Measurements from ENCODE around the gene BZW1.
"Not testable (repeated sequence)": the region's sequence is repeated elsewhere in the genome, so short reads cannot be mapped to it uniquely, and the experiment has no call there.

The BZW1 gene

GRCh38 chr2:200794143-200794542 lies 17.6 kb upstream of the BZW1 start:
- no peak for DNase-seq

DNA sequence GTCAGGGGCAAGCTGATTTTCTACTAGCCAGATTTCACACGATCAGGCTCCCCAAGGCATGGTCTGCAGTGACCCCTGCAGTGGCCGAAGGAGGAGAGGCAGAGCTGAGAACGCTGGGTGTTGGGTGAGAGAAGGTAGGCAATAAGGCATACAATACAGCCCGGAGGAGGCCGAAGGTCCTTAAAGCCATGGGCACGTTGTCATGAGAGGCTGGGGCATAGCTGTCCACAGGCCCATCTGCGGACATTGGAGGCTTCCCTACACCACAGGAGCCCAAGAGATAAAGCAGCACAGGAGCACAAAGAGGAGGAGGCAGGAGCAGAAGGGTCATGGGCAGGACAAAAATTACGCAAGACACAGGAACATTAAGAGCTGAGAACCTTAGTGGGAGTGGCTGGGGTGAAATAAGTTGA lies 16.7 kb upstream of the BZW1 start:
- DNase-seq, result peak; percentile 30

DNA sequence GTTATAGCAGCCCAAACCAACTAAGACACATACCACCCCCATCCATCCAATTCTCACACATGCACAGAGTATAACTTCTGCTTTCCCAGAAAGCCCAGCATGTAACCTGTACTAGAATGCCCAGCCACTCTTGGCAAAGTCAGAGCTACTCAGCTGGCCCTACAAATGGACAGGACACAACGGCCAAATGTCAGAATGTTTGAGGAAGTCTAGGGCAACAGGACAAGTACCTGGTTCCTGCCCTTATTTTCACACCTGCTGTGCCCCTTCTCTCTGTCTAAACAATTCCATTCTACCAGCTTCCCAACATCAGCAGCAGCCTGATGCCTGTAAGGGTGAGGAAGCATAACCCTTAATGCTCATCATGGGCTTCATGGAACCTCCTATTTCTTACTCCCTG lies 15.1 kb upstream of the BZW1 start:
- DNase-seq, result no peak

DNA sequence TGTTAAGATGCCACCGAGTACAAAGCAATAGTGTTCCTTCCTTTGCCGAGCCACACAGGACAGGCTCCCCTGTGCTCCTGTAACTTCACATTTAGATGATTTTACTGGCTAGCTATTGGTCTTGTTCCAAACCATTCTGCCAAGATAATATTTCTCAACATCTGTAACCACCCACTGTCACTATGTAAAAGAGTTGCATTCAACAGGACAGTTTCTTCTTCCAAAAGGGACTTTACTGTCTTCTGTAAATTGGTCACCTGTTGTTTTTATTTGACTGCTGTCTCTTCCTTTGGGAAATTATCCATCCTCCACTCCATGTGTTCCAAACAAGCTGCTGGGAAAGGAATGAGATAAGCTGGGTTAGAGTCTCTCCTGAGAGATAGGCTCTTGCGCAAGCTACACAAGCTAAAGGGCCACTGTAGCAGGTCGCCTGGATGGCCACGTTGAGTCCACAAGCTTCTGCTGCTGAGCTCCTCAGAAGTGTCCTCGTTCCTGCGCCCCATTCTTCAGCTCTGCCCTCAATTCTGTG lies 14.4 kb upstream of the BZW1 start:
- peak; percentile 32 for DNase-seq

DNA sequence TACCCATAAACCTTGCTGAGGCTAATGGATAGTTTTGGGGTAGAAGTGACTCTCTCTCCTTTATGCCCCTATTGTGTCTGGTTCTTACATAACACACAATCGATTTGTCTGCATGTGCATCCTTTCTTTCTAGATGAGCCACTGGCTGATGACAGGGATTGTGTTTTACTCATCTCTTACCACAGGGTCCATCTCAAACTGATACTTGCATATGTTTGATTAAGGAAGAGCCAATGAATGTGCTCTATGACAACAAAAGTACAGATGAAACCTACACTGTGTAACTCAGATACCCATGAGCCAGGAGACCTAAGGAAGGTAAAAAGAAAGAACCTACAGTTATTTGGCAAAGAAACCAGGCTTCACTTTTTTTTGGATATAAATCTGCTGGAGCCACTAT lies 13.2 kb upstream of the BZW1 start:
- no peak for DNase-seq

GRCh38 chr2:200800458-200800857 lies 11.3 kb upstream of the BZW1 start:
- no peak for DNase-seq

GRCh38 chr2:200801431-200801830 lies 10.3 kb upstream of the BZW1 start:
- DNase-seq, result not testable (repeated sequence)

GRCh38 chr2:200809506-200810251 lies 2.0 kb upstream of the BZW1 start:
- DNase-seq, result no peak

DNA sequence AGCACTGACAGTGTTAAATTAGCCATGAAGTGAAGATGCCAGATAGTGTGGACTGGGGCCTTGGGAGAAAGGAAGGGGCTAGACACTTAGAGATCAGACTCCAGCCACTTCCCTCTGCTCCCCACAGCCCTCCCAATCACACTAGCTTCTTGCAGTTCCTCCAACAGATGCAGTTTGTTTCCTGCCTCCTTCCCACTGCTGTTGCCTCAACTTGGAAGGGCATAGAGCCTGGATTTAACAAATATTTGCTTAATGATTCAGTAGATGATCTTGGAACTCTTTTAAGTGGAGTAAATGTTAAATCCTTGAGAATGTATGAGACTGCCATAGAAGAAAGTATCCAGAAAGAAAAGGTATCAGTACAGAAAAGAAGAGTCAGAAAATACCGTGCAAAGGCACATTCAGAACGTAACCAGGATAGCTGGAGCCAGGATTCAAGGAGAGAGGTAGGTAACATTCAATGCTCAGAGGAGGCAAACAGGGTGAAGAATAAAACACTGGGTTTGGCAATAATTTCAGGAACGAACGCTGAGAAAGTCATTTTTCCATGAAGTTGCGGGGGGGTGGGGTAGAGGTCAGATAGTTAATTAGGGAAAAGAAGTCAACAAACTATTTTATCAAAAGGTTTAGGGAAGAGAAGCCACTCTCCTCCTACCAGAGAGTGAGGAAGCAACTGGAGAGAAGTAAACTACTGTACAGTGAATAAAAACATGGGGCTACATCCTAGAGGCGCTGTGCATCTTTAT lies 1.3 kb upstream of the BZW1 start:
- DNase-seq, result peak; percentile 38

- no peak for DNase-seq
These were observed 745 bp upstream of the BZW1 start for GRCh38 chr2:200810998-200811332.

DNA sequence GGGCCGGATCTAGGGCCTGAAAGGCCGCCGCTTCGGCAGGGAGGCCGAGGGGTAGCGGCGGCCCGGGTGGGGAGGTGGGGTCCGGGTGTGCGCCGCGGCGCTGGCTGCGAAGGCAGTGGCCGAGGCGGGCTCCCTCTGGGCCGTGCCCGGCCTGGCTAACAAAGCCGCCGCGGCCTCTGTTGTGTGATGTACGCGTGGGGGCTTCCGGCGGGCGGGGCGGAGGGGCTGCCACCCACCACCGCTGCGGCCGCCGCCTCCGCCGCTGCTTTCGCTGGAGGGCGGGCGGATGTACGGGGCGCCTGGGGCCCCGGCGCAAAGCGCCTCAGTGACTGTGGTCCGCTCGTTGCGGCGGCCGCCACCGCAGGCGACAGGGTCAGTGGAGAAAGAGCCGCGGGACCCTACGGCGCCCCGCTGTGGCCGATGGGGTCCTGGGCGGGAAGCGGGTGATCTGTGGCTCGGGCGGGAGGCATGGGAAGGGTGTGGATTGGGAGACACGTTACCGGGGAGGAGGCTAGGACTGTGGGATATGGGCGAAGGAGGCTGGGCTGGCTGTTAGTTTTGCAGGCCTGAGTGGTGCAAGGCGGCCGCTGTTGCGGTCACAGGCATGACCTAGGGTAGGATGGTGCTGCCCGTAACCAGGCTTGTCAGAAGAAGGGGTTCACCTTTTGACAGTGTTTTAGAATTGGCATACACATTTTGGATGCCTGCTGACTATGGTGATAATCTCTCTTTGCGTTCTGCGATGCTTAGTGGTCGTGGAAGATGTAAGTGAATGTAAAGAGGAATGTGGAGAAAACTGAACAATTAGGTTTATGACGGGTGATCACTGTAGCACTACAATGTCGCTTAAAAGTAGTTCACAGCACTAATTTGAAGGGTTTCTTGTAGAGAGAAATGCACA lies 662 bp downstream of the BZW1 start:
- peak; percentile 79 for DNase-seq

DNA sequence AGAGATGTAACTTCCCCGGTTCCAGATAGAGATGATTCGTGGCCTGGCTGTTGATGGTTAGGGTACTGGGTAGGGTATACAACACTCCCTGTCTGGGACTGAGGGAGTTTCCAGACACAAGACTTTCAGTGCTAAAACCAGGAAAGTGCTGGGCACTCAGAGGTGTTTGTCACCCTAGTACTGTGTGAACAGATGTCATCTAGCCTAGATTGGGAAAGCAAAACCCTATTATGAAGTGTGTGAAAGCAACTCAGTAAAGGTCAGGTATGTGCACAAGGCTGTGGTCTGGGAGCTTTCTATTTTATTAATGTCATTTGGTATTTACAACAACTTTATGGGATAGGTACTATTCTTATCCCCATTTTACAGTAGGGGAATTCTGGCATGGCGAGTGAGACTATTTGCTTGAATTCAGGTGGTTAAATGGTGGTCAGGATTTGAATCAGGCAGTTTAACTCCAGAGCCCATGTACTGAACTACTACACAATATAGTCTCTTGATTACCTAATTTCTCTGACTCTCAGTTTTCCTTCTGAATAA lies 2.6 kb downstream of the BZW1 start:
- peak; percentile 61 for DNase-seq

- DNase-seq, result peak; percentile 81
These were observed 3.2 kb downstream of the BZW1 start for GRCh38 chr2:200814917-200815316.

- DNase-seq, result not testable (repeated sequence)
These were observed 7.0 kb downstream of the BZW1 start for GRCh38 chr2:200818732-200819131.

GRCh38 chr2:200820573-200821234 lies 9.0 kb downstream of the BZW1 start:
- no peak for DNase-seq

DNA sequence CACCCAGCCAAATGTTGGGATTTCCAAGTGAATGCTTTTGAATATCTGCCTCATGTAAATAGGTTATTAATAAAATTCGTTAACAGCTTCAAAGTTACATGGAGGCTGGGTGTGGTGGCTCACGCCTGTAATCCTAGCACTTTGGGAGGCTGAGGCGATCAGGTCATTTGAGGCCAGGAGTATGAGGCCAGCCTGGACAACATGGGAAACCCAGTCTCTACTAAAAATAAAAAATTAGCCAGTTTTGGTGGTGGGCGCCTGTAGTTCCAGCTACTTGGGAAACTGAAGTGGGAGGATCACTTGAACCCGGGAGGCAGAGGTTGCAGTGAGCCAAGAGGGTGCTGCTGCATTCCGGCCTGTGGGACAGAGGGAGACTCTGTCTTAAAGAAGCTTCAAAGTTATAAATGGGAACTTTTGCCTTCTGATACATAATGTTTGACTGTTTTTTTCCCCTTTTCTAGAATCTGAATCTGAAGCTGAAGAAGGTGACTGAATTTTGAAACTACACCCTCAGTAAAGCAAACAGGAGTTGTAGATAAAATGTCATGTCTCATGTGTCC lies 10.1 kb downstream of the BZW1 start:
- DNase-seq, result no peak

DNA sequence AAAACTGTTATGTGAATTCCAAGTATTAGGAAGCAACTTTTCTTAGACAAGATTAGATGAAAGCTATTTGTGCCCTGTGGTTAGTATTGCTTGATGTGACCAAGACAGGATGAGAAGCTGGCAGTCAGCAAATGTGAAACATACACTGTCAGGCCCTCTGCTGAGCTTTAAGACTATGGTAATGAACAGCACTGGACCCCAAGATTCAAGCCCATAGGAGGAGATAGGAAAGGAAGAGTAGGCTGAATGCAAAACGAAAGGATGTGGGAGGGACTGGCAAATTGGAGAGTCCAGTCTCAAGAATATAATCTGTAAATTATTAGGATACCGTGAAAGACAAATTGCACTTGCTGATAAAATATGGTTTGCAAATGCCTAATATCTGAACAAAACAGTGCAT lies 16.4 kb downstream of the BZW1 start:
- DNase-seq, result no peak

DNA sequence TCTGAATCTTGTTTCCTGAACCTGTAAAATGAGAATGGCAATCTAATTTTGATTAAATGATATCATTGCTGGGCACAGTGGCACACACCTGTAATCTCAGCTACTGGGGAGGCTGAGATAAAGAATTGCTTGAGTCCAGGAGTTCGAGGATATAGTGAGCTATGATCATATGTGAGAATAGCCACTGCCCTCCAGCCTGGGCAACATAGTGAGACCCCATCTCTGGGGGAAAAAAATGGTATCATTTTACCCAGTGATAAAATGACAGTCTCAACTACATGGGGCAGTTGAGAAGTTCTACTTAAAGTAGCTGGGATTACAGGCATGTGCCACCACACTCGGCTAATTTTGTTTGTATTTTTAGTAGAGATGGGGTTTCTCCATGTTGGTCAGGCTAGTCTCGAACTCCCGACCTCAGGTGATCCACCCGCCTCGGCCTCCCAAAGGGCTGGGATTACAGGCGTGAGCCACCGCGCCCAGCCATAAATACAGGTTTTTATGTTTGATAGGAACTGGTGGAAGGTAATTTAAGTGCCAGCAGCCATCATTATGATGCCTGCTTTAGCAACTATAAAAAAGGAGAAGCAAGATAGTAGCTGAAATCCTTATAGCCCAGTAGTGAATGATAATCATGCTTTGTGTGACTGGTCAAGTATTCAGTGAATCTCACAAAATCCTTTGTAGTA lies 17.0 kb downstream of the BZW1 start:
- no peak for DNase-seq

- no peak for DNase-seq
These were observed 17.5 kb downstream of the BZW1 start for GRCh38 chr2:200829258-200829655.

- peak; percentile 29 for DNase-seq
These were observed 23.0 kb downstream of the BZW1 start for GRCh38 chr2:200834701-200835100.

DNA sequence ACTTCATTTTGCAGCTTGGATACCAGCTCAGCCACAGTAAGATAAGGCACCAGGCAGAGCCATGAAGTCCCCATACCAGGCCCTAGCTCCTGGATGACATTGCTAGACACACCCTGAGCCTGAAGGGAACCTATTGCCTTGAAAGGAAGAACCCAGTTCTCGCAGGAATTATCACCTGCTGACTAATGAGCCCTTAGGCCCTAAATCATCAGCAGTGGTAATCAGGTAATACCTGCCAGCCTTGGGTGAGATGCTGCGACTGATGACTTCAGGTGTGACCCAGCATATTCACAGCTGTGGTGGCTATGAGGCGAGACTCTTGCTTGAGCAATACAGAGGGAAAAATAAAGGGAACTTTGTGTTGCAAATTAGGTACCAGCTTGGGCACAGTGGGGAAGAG lies 27.8 kb downstream of the BZW1 start:
- no peak for DNase-seq

All from inflammatory macrophage treated with lipopolysaccharide for 4 hours (primary cell).